Activated CD4-positive, alpha-beta T cell treated with anti-CD3 and anti-CD28 coated beads, Interleukin-2, amount 50 U/mL, for 24 hours (primary cell): ENCODE measurements around the gene HCN2.
"Not testable (repeated sequence)": the region's sequence is repeated elsewhere in the genome, so short reads cannot be mapped to it uniquely, and the experiment has no call there.

Experiments
- DNase-seq, 2 donors: peaks; one replicate each; pipeline ENCODE4 v3.0.0-alpha.2; 2020; ENCODE audit warnings: low read depth in 1 of 2, low spot score in 1 of 2

HCN2 gene

DNA sequence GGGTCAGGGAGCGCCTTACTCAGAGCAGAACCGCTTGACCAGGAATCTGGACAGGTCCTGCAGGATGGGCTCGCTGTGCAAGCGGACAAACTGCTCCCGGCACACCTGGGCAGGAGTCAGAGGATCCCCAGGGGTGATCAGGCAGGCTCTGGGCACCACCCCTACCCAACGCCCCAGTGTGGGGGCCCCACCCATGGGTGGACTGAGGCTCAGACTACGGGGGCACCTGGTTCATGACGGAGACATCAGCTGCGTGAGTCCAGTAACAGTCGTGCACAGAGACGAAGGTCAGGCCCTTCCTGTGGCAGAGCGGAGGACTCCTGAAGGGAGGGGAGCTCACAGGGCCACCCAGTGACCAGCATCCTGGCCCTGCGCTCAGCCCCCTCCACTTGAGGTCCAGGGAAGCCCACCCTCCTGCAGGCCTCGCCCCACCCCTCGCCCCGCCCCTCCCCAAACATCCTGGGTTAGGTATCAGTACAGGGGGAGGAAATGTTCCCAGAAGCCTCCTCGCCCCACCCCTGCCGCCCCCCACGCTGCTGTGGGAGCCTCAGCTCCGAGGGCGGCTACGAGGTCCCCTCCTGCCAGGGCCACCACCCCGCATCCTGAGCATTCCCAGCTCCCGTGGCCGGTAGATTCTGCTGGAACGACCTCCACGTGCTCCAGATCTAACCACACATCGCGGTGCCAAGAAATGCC lies 28.0 kb downstream of the HCN2 start:
- no peak for DNase-seq

GRCh38 chr19:618247-618619 lies 28.6 kb downstream of the HCN2 start:
- no peak for DNase-seq

DNA sequence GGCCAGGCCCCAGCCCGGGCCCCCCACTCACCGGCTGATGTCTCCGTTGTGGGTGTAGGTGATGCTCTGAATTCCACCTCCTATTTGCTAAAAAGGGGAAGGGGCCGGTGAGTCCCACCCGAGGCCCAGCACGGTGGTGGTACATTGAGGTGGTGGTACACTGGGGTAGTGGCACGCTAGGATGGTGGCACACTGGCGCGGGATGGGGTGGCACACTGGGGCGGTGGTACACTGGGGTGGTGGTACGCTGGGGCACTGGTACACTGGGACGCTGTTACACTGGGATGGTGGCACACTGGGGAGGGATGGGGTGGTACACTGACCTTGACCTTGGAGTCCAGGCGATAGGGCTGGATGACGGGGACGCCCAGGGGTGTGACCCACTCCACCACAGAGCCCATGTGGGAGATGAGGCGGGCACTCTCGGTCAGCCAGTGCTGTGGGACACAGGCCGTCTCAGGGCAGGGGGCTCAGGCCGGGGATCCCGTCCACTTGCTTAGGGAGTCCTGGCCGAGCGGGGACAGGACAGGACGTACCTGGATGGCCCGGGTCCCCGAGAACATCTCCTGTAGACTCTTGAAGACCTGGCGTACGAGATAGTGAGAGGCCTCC lies 29.1 kb downstream of the HCN2 start:
- DNase-seq, result no peak

- no peak for DNase-seq
Observed at GRCh38 chr19:619286-620002, 29.8 kb downstream of the HCN2 start.

GRCh38 chr19:620166-620862 lies 30.6 kb downstream of the HCN2 start:
- no peak for DNase-seq

- not testable (repeated sequence) for DNase-seq
Observed at GRCh38 chr19:621191-621590, 31.5 kb downstream of the HCN2 start.

GRCh38 chr19:621819-622218 lies 32.1 kb downstream of the HCN2 start:
- DNase-seq, result no peak

GRCh38 chr19:622666-623065 lies 33.0 kb downstream of the HCN2 start:
- DNase-seq, result no peak

DNA sequence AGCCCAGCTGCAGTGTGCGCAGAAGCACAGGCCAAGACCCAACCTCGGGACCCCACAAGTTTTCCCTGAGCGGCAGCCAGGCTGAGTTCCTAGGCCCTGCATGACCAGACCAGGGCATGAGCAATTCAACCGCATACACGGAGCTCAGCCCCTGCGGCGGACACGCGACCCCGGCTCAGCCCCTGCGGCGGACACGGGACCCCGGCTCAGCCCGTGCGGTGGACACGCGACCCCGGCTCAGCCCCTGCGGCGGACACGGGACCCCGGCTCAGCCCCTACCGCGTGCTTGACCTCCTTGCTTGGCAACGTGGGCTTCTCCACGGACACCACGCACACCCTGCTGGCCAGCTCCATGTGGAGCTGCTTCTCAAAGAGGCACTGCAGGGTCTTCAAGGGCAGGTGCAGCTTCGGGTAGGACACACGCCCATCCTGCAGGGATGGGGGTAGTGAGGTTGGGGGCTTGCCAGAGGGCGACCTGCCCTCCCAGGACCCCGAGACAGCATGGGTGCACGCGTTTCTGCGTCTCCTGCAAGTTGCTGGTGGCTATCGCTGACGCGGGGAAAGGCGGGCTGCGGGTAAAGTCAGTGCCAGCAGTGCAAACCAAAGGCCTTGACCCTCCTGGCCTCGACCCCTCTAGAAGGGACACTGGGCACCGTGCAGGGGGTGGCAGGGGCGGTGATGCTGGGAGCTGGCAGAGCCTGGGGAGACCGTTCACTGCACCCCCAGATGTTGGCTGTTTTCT lies 33.7 kb downstream of the HCN2 start:
- DNase-seq, result no peak

DNA sequence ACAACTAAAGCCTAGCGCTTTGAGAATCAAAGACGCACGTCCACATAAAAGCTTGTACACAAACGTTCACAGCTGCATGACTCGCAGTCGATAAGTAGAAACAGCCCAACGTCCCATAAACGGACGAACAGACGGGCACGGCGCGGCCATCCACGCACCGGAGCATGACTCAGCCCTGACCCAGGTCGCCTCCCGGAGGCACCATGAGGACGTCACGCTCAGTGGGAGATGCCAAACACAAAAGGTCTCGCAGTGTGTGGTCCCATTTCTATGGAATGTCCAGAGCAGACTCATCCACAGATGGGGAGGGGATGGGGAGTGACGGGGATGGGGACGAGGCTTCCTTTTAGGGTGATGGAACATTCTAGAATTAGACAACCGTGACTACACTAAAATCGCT lies 34.3 kb downstream of the HCN2 start:
- no peak for DNase-seq

DNA sequence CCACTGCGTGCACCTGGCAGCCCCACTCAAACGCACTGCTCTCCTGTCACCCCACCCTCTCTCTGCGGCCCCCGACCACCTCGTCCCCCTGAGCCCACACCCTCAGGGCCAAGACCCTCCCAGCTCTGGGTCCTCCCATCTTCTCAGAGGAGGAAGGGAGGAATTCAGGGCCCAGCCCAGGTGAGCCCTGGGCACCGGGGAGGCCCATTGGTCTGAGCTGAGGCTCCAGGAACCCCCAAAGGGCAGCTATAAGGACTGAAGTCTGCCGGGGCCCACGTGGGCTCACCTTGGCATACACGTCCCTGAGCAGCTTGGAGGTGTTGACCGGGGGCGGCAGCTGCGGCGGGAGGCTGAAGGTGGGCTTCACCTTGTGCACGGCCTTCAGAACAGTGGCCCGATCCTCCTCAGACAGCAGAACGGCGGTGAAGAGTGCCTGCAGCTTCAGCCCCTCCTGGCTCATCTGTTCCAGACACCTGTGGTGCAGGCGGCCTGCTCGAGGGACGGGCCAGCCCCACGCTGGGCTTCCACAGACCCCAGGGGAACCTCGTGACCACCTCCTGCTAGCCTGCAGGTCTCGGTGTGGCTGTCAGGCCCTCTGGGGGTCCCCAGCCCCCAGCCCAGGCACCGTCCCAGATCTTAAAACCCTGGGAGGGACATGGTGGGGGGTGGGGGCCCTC lies 34.9 kb downstream of the HCN2 start:
- DNase-seq, result no peak

- DNase-seq, result no peak
Observed at GRCh38 chr19:625257-625656, 35.6 kb downstream of the HCN2 start.

DNA sequence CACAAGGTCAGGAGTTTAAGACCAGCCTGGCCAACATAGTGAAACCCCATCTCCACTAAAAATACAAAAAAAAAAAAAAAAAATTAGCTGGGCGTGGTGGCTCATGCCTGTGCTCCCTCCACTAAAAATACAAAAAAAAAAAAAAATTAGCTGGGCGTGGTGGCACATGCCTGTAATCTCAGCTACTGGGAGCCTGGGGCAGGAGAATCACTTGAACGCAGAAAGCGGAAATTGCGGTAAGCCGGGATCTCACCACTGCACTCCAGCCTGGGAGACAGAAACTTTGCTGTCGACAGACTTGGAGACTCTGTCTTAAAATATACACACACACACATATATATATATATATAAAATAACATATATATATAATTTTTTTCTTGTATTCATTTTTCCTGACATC lies 36.9 kb downstream of the HCN2 start:
- not testable (repeated sequence) for DNase-seq

DNA sequence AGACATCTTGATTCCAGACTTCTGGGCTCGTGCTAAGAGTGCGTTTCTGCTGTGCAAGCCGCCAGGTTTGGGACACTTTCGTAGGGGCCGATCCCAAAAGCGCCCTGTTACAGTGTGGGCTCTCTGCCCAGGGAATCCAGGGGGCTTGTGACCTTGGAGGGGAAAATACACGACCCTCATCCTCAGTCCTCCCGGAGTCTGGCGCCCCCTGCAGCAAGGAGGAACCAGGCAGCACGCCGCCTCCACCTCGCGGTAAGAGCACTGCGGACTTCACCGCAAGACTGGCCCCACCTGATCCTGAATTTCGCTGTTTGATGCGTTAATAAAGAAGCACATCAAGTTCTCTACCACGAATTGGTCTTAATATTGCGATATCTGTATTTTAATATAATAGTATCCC lies 38.5 kb downstream of the HCN2 start:
- no peak for DNase-seq

GRCh38 chr19:629515-629914 lies 39.8 kb downstream of the HCN2 start:
- DNase-seq, result not testable (repeated sequence)

- DNase-seq, result no peak
Observed at GRCh38 chr19:629961-630714, 40.5 kb downstream of the HCN2 start.

GRCh38 chr19:632579-633067 lies 42.9 kb downstream of the HCN2 start:
- DNase-seq, result peak in 1 of 2 donors; percentile 27

GRCh38 chr19:633068-633785 lies 43.5 kb downstream of the HCN2 start, which contains the start of gene POLRMT:
Gene POLRMT, minus strand, starts transcription at chr19:633537. Its CDS starts 25 bp downstream, at chr19:633512.
- DNase-seq, result peak; percentile 86 to 95
